ENCODE results near the gene SELENOW.

GRCh38 chr19:47755065-47755761 lies 23.3 kb upstream of the SELENOW start:
- TF ChIP-seq CTCF (IDR thresholded peaks at IDR 0.05) (no peak), POLR2A (IDR thresholded peaks at IDR 0.05; ENCODE audit: low read depth) (no peak), POLR2AphosphoS5 (IDR thresholded peaks at IDR 0.05) (no peak), EP300 (IDR thresholded peaks at IDR 0.05) (no peak)

Data from esophagus muscularis mucosa (tissue), 4 donors.